AG09319 (cell line): ENCODE results near the gene ABCA12.

ENCODE experiments used
- DNase-seq: peaks from one replicate; pipeline ENCODE4 v3.0.0-alpha.2; 2010; ENCODE audit warnings: low read depth; ENCODE audit errors: extremely low read depth
- TF ChIP-seq, protein P1 (sequence below): IDR thresholded peaks from 2 replicates; pipeline ENCODE4 v1.5.1; 2011; ENCODE audit warnings: low read depth, mild to moderate bottlenecking, inconsistent platforms, low read length, moderate library complexity

Gene ABCA12

DNA sequence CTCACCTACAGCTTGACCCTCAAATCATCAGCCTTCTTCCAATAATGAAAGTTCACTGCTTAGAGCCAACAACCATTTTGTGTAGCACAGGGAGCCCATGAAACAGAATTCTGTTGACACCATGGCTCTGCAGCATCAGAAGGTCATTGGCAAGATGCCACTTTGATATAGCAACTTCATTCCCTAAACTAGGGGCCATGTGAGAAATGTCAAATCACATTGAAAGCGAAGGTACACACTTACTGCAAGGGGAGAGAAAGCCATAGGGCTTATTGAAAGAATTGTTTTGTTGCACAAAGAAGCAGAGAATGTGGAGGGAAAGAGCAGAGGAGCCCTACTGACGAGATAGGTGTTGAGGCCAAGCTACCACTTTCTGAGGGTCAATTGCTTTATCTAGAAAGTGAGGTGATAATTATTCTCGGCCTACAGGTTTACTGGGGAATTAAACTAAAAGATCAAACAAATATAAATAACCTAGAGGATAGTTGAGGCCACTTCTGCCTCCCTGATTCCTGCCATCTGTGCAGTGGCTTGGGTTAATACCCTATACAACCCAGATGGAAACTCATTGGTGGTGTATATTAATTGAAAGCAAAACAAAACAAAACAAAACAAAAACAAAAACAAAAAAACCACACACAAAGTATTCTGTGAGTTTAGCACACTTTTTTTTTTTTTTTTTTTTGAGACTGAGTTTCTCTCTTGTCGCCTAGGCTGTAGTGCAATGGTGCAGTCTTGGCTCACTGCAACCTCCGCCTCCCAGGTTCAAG is 5.9 kb upstream of the ABCA12 start:
- TF ChIP-seq, protein P1, sequence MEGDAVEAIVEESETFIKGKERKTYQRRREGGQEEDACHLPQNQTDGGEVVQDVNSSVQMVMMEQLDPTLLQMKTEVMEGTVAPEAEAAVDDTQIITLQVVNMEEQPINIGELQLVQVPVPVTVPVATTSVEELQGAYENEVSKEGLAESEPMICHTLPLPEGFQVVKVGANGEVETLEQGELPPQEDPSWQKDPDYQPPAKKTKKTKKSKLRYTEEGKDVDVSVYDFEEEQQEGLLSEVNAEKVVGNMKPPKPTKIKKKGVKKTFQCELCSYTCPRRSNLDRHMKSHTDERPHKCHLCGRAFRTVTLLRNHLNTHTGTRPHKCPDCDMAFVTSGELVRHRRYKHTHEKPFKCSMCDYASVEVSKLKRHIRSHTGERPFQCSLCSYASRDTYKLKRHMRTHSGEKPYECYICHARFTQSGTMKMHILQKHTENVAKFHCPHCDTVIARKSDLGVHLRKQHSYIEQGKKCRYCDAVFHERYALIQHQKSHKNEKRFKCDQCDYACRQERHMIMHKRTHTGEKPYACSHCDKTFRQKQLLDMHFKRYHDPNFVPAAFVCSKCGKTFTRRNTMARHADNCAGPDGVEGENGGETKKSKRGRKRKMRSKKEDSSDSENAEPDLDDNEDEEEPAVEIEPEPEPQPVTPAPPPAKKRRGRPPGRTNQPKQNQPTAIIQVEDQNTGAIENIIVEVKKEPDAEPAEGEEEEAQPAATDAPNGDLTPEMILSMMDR: no peak
- no peak for DNase-seq

GRCh38 chr2:215143458-215143857 is 5.0 kb upstream of the ABCA12 start:
- DNase-seq: no peak
- TF ChIP-seq, protein P1: no peak

GRCh38 chr2:215141706-215142105 is 3.3 kb upstream of the ABCA12 start:
- TF ChIP-seq, protein P1: no peak
- DNase-seq: no peak

DNA sequence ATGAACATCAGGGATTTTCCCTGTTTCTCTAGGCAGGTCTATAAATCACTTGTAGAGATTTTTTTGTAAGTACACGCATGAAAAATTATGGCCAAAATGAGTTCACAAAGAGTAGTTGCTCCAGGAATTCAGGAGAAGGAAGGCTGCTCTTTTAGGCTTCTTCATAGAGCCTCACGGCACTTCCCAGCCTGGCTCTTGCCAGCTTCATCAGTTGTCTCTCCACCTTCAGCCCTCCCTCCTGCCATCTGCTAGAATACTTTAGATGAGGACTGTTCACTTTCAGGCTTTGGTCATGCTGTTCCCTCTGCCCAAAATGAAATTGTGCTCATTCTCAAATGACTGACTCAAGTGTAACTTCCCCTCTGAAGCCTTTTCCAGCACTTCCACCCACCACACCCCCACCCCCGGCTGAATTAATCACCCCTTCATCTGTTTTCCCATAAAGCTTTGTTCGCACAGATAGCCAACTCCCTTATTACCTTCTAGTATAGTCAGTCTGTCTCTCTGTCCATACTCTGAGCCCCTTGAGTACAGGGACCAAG is 1.8 kb upstream of the ABCA12 start:
- no peak for DNase-seq
- TF ChIP-seq, protein P1: no peak

- DNase-seq: peak; percentile 3
- TF ChIP-seq, protein P1: no peak
Observed at GRCh38 chr2:215137741-215138340, 585 bp downstream of the ABCA12 start.

DNA sequence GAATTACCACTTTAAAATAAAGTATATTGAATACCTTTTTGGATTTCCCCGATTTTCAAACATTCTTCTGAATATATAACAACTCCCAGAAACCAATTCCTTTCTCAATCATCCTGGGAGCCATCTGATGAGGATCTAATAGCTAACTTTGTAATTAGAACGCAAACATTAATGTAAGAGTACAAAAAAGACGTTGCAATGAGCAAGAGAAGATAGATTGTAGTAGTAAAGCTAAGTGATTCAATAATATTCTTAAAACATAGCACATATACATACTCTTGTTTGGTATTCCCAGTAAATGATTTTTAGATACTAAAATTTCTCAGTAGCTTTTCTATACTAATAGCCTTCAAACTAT is 1.1 kb downstream of the ABCA12 start:
- TF ChIP-seq, protein P1: no peak
- DNase-seq: no peak

- TF ChIP-seq, protein P1: no peak
- no peak for DNase-seq
Observed at GRCh38 chr2:215136669-215137328, 1.6 kb downstream of the ABCA12 start.
